ENCODE results near the gene SNAP47. TPM values are rescaled to one million over a fixed set of nuclear protein-coding genes. Genes with fewer than 3 reads are reported as not detected.

The SNAP47 gene
- total RNA-seq, 1 experiment from 2014 or later = 39.4 TPM

DNA sequence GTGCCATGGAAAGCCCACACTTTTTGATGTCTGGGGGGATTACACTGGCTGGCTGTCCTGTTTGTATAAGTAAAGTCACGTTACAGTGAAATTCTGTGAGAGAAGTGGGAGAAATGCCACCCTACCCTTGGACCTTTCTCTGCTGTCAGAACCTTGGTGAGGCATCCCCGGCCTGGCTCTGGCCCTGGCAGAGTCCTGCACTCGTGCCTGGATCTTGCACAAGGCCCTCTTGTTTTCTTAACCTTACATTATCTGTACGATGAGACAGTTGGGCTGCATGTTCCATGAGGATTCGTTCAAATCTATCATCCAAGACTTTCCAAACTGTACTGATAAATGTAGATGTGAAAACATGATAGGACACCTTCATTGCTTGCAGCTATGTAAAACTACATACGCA lies 11.4 kb downstream of the SNAP47 start:
- H3K4me3 Mint-ChIP-seq (ENCODE audit: low read depth, unreplicated experiment) = no peak overlapping the region
- intact Hi-C loops (cut with micrococcal nuclease; ENCODE audit: unreplicated experiment) = no loop called here
- H3K4me1 Mint-ChIP-seq (ENCODE audit: low read depth, unreplicated experiment) = no peaks in the 10 kb centered on the region
- H3K36me3 Mint-ChIP-seq (ENCODE audit: insufficient read depth, unreplicated experiment) = peaks cover 7% of the 10 kb centered on the region
- CTCF ChIA-PET = no interaction called here
- TF ChIP-seq, protein P1, sequence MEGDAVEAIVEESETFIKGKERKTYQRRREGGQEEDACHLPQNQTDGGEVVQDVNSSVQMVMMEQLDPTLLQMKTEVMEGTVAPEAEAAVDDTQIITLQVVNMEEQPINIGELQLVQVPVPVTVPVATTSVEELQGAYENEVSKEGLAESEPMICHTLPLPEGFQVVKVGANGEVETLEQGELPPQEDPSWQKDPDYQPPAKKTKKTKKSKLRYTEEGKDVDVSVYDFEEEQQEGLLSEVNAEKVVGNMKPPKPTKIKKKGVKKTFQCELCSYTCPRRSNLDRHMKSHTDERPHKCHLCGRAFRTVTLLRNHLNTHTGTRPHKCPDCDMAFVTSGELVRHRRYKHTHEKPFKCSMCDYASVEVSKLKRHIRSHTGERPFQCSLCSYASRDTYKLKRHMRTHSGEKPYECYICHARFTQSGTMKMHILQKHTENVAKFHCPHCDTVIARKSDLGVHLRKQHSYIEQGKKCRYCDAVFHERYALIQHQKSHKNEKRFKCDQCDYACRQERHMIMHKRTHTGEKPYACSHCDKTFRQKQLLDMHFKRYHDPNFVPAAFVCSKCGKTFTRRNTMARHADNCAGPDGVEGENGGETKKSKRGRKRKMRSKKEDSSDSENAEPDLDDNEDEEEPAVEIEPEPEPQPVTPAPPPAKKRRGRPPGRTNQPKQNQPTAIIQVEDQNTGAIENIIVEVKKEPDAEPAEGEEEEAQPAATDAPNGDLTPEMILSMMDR (IDR thresholded peaks at IDR 0.05; ENCODE audit: unreplicated experiment) = no peak
- DNase-seq = no peak
- BruUV-seq (replicated peaks) = no TSS peak
- no peaks in the 10 kb centered on the region for H3K9me3 Mint-ChIP-seq (ENCODE audit: low read depth, unreplicated experiment)
- no peaks in the 10 kb centered on the region for H3K27me3 Mint-ChIP-seq (ENCODE audit: unreplicated experiment)
- H3K27ac Mint-ChIP-seq (ENCODE audit: unreplicated experiment) = no peak overlapping the region

- no peak for DNase-seq
- Mint-ChIP-seq H3K36me3 (ENCODE audit: insufficient read depth, unreplicated experiment) (peaks cover 7% of the 10 kb centered on the region), H3K27me3 (ENCODE audit: unreplicated experiment) (no peaks in the 10 kb centered on the region), H3K4me1 (ENCODE audit: low read depth, unreplicated experiment) (no peaks in the 10 kb centered on the region), H3K4me3 (ENCODE audit: low read depth, unreplicated experiment) (no peak overlapping the region), H3K27ac (ENCODE audit: unreplicated experiment) (no peak overlapping the region), H3K9me3 (ENCODE audit: low read depth, unreplicated experiment) (no peaks in the 10 kb centered on the region)
- intact Hi-C loops (cut with micrococcal nuclease; ENCODE audit: unreplicated experiment) = no loop called here
- no TSS peak for BruUV-seq (replicated peaks)
- CTCF ChIA-PET = no interaction called here
- TF ChIP-seq, protein P1 (IDR thresholded peaks at IDR 0.05; ENCODE audit: unreplicated experiment) = no peak
Observed at GRCh38 chr1:227747382-227747781, 12.1 kb downstream of the SNAP47 start.

GRCh38 chr1:227747948-227748495 lies 12.8 kb downstream of the SNAP47 start:
- DNase-seq = no peak
- H3K27ac Mint-ChIP-seq (ENCODE audit: unreplicated experiment) = no peak overlapping the region
- H3K9me3 Mint-ChIP-seq (ENCODE audit: low read depth, unreplicated experiment) = no peaks in the 10 kb centered on the region
- BruUV-seq (replicated peaks) = TSS peak; percentile 15
- CTCF ChIA-PET = no interaction called here
- intact Hi-C loops (cut with micrococcal nuclease; ENCODE audit: unreplicated experiment) = no loop called here
- H3K4me1 Mint-ChIP-seq (ENCODE audit: low read depth, unreplicated experiment) = no peaks in the 10 kb centered on the region
- H3K4me3 Mint-ChIP-seq (ENCODE audit: low read depth, unreplicated experiment) = no peak overlapping the region
- H3K36me3 Mint-ChIP-seq (ENCODE audit: insufficient read depth, unreplicated experiment) = peaks cover 7% of the 10 kb centered on the region
- H3K27me3 Mint-ChIP-seq (ENCODE audit: unreplicated experiment) = no peaks in the 10 kb centered on the region
- TF ChIP-seq, protein P1 (IDR thresholded peaks at IDR 0.05; ENCODE audit: unreplicated experiment) = no peak

DNA sequence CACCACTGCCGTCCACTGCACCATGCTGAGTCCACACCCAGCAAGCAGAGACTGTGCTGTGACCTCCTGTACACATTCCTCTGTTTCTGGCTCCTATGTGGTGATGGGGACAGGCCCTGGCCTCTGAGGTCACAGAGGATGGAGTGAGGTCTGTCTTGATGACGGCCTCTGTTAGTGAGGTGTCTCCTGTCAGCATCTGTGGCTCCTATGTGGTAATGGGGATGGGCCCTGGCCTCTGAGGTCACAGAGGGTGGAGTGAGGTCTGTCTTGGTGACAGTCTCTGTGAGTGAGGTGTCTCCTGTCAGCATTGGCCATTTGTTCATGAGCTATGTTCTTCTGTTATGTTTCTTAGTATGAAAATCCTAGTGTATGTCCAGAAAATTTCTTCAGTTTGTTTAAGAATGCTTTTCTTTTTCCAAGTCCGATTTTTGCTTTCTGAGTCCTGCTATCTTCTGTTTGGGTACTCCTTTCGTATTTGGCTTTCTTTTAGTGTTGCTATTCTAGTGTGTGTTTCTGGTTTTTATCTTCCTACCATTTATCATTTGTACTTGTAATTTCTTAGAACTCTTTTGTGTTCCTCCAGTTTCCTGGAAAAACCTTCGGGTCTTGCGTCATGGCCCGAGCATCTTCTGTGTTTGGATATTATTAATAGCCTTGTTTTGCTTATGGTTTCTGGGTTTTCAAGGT lies 13.4 kb downstream of the SNAP47 start:
- no peaks in the 10 kb centered on the region for H3K4me1 Mint-ChIP-seq (ENCODE audit: low read depth, unreplicated experiment)
- CTCF ChIA-PET = no interaction called here
- BruUV-seq (replicated peaks) = no TSS peak
- H3K9me3 Mint-ChIP-seq (ENCODE audit: low read depth, unreplicated experiment) = no peaks in the 10 kb centered on the region
- intact Hi-C loops (cut with micrococcal nuclease; ENCODE audit: unreplicated experiment) = no loop called here
- H3K36me3 Mint-ChIP-seq (ENCODE audit: insufficient read depth, unreplicated experiment) = peaks cover 7% of the 10 kb centered on the region
- no peak overlapping the region for H3K4me3 Mint-ChIP-seq (ENCODE audit: low read depth, unreplicated experiment)
- no peaks in the 10 kb centered on the region for H3K27me3 Mint-ChIP-seq (ENCODE audit: unreplicated experiment)
- H3K27ac Mint-ChIP-seq (ENCODE audit: unreplicated experiment) = no peak overlapping the region
- TF ChIP-seq, protein P1 (IDR thresholded peaks at IDR 0.05; ENCODE audit: unreplicated experiment) = no peak
- DNase-seq = no peak

All from Calu3 (cell line).